ENCODE measurements around the gene MEP1A.
"Not testable (repeated sequence)": the region's sequence is repeated elsewhere in the genome, so short reads cannot be mapped to it uniquely, and the experiment has no call there.

DNA sequence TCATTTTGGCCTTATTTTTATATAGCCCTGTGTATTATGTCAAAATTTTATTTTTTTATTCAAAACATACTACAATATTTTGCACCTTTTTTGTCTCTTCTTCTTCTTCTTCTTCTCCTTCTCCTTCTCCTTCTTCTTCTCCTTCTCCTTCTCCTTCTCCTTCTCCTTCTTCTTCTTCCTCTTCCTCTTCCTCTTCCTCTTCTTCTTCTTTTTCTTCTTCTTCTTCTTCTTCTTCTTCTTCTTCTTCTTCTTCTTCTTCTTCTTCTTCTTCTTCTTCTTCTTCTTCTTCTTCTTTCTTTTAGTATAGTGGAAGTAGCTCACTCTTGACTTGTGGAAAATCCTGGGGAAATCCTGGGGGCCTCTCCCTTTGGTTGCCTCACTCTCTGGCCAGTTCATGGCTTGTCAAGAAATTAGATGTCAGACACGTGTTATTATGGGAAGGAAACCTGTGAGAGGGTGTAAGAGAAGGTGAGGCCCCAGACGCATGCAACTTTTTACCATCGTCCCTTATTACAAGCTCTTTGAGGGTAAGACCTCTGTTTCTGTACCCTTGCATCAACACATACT, 48.9 kb upstream of the MEP1A start:
- not testable (repeated sequence) for TF ChIP-seq CTCF (conservative IDR thresholded peaks at IDR 0.05); EZH2 (IDR thresholded peaks at IDR 0.05; ENCODE audit: low read depth)

Data from PC-9 (cell line).